ENCODE results near the gene CYB5R4. TPM values are rescaled to one million over a fixed set of nuclear protein-coding genes. Genes with fewer than 3 reads are reported as not detected.

CYB5R4 gene
- total RNA-seq, 2 experiments from 2014 or later: 29.2 to 30.8 TPM

- H3K36me3 Mint-ChIP-seq (ENCODE audit: low read depth): no peaks in the 10 kb centered on the region
- DNase-seq: no peak
- H3K27me3 Mint-ChIP-seq (ENCODE audit: low read depth): peaks cover 13% of the 10 kb centered on the region
- no peak overlapping the region for H3K27ac Mint-ChIP-seq
- H3K4me3 Mint-ChIP-seq: no peak overlapping the region
- POLR2A ChIA-PET: no interaction called here
- H3K9me3 Mint-ChIP-seq (ENCODE audit: insufficient read depth): no peaks in the 10 kb centered on the region
- no peak for ATAC-seq
- CTCF ChIA-PET: no interaction called here
- no peaks in the 10 kb centered on the region for H3K4me1 Mint-ChIP-seq (ENCODE audit: low read depth)
Observed at GRCh38 chr6:84003654-84004053, 144.2 kb downstream of the CYB5R4 start.

GRCh38 chr6:84007871-84008270 is 148.4 kb downstream of the CYB5R4 start:
- Mint-ChIP-seq H3K27ac (no peak overlapping the region), H3K4me1 (ENCODE audit: low read depth) (no peaks in the 10 kb centered on the region), H3K9me3 (ENCODE audit: insufficient read depth) (no peaks in the 10 kb centered on the region), H3K4me3 (no peak overlapping the region), H3K27me3 (ENCODE audit: low read depth) (peaks cover 5% of the 10 kb centered on the region), H3K36me3 (ENCODE audit: low read depth) (no peaks in the 10 kb centered on the region)
- ChIA-PET CTCF (no interaction called here), POLR2A (no interaction called here)
- ATAC-seq (no peak), DNase-seq (no peak)

GRCh38 chr6:84013354-84013753 is 153.9 kb downstream of the CYB5R4 start:
- no peaks in the 10 kb centered on the region for H3K36me3 Mint-ChIP-seq (ENCODE audit: low read depth)
- ATAC-seq: no peak
- no peaks in the 10 kb centered on the region for H3K9me3 Mint-ChIP-seq (ENCODE audit: insufficient read depth)
- peaks cover 2% of the 10 kb centered on the region for H3K27me3 Mint-ChIP-seq (ENCODE audit: low read depth)
- H3K4me3 Mint-ChIP-seq: no peak overlapping the region
- no peak for DNase-seq
- ChIA-PET CTCF (no interaction called here), POLR2A (no interaction called here)
- H3K4me1 Mint-ChIP-seq (ENCODE audit: low read depth): no peaks in the 10 kb centered on the region
- no peak overlapping the region for H3K27ac Mint-ChIP-seq

- ATAC-seq (no peak), DNase-seq (no peak)
- H3K36me3 Mint-ChIP-seq (ENCODE audit: low read depth): no peaks in the 10 kb centered on the region
- no peak overlapping the region for H3K4me3 Mint-ChIP-seq
- ChIA-PET POLR2A (no interaction called here), CTCF (no interaction called here)
- H3K9me3 Mint-ChIP-seq (ENCODE audit: insufficient read depth): no peaks in the 10 kb centered on the region
- peaks cover 4% of the 10 kb centered on the region for H3K27me3 Mint-ChIP-seq (ENCODE audit: low read depth)
- no peak overlapping the region for H3K27ac Mint-ChIP-seq
- no peaks in the 10 kb centered on the region for H3K4me1 Mint-ChIP-seq (ENCODE audit: low read depth)
Observed at GRCh38 chr6:84013931-84014330, 154.4 kb downstream of the CYB5R4 start.

GRCh38 chr6:84016029-84016428 is 156.5 kb downstream of the CYB5R4 start:
- Mint-ChIP-seq H3K9me3 (ENCODE audit: insufficient read depth) (no peaks in the 10 kb centered on the region), H3K27me3 (ENCODE audit: low read depth) (peaks cover 4% of the 10 kb centered on the region), H3K4me3 (no peak overlapping the region), H3K27ac (no peak overlapping the region), H3K4me1 (ENCODE audit: low read depth) (no peaks in the 10 kb centered on the region), H3K36me3 (ENCODE audit: low read depth) (no peaks in the 10 kb centered on the region)
- ChIA-PET CTCF (no interaction called here), POLR2A (no interaction called here)
- DNase-seq (no peak), ATAC-seq (no peak)

Other genes starting within 250 kb of the CYB5R4 start
- gene SNAP91, start 150.6 kb upstream of the CYB5R4 start, total RNA-seq: not detected
- not detected for gene RIPPLY2, start 6.3 kb upstream of the CYB5R4 start, total RNA-seq
- gene MRAP2, start 174.1 kb downstream of the CYB5R4 start, total RNA-seq: not detected

Data from activated CD8-positive, alpha-beta T cell treated with anti-CD3 and anti-CD28 coated beads, Interleukin-2, amount 10 ng/mL, durations not matched to agents 7 days and 5 days (primary cell).